GM23248 (cell line): ENCODE measurements around the gene PIK3C3.

ENCODE experiments used
- EZH2 ChIP-seq: fragments of 200-600 bp; sonication (generic); IDR thresholded peaks from 2 replicates; pipeline ENCODE4 v1.6.1; 2018; ENCODE audit warnings: antibody characterized with exemption, mild to moderate bottlenecking; ENCODE audit not compliant: insufficient read depth, poor library complexity, severe bottlenecking
- EZH2phosphoT487 ChIP-seq: fragments of 200-600 bp; sonication (generic); IDR thresholded peaks from 2 replicates; pipeline ENCODE4 v1.6.1; 2018; ENCODE audit warnings: antibody characterized with exemption, moderate library complexity, mild to moderate bottlenecking, low read depth; ENCODE audit not compliant: insufficient read depth

- TF ChIP-seq EZH2 (no peak), EZH2phosphoT487 (no peak)
Measured at GRCh38 chr18:42051411-42051810, 96.4 kb downstream of the PIK3C3 start.
